Measurements from ENCODE around the gene HS3ST1. TPM values are rescaled to one million over a fixed set of nuclear protein-coding genes. Genes with fewer than 3 reads are reported as not detected.

Gene HS3ST1
- total RNA-seq, 1 donor, result under 0.01 TPM

GRCh38 chr4:11429699-11430045, 978 bp upstream of the HS3ST1 start:
- Histone ChIP-seq H4K20me1 (ENCODE audit: insufficient read depth, low read length) (no peaks in the 10 kb centered on the region), H3K27ac (ENCODE audit: low read depth, low read length) (no peak overlapping the region), H2AFZ (ENCODE audit: low read length) (no peak overlapping the region), H3K4me1 (ENCODE audit: insufficient read depth, low read length) (no peaks in the 10 kb centered on the region), H3K36me3 (ENCODE audit: insufficient read depth, low read length) (no peaks in the 10 kb centered on the region), H3K27me3 (ENCODE audit: insufficient read depth, low read length) (peaks cover 32% of the 10 kb centered on the region), H3K79me2 (ENCODE audit: insufficient read depth, low read length) (no peaks in the 10 kb centered on the region), H3K4me3 (ENCODE audit: insufficient read depth, low read length) (no peak overlapping the region), H3K9me3 (ENCODE audit: low read depth, low read length) (no peaks in the 10 kb centered on the region), H3K4me2 (ENCODE audit: insufficient read depth, low read length) (no peak overlapping the region)
- no peak for TF ChIP-seq CTCF (IDR thresholded peaks at IDR 0.05; ENCODE audit: extremely low read depth, low read depth, low read length)
- no peak for DNase-seq (ENCODE audit: insufficient read length, low spot score, missing footprints)

GRCh38 chr4:11428899-11429698, 405 bp upstream of the HS3ST1 start:
- H3K4me2 ChIP-seq (ENCODE audit: insufficient read depth, low read length), result peak overlapping the region; percentile 33
- H2AFZ ChIP-seq (ENCODE audit: low read length), result peak overlapping the region; percentile 62

GRCh38 chr4:11427121-11427996, 1.3 kb downstream of the HS3ST1 start:
- H3K4me1 ChIP-seq (ENCODE audit: insufficient read depth, low read length), result no peaks in the 10 kb centered on the region
- H2AFZ ChIP-seq (ENCODE audit: low read length), result no peak overlapping the region
- H4K20me1 ChIP-seq (ENCODE audit: insufficient read depth, low read length), result no peaks in the 10 kb centered on the region
- H3K27ac ChIP-seq (ENCODE audit: low read depth, low read length), result no peak overlapping the region
- H3K36me3 ChIP-seq (ENCODE audit: insufficient read depth, low read length), result no peaks in the 10 kb centered on the region
- no peaks in the 10 kb centered on the region for H3K9me3 ChIP-seq (ENCODE audit: low read depth, low read length)
- H3K79me2 ChIP-seq (ENCODE audit: insufficient read depth, low read length), result no peaks in the 10 kb centered on the region
- peaks cover 32% of the 10 kb centered on the region for H3K27me3 ChIP-seq (ENCODE audit: insufficient read depth, low read length)
- H3K4me3 ChIP-seq (ENCODE audit: insufficient read depth, low read length), result no peak overlapping the region
- no peak for TF ChIP-seq CTCF (IDR thresholded peaks at IDR 0.05; ENCODE audit: extremely low read depth, low read depth, low read length)
- peak; percentile 65 for DNase-seq (ENCODE audit: insufficient read length, low spot score, missing footprints)
- no peak overlapping the region for H3K4me2 ChIP-seq (ENCODE audit: insufficient read depth, low read length)

More at GRCh38 chr4:11428899-11429698, 405 bp upstream of the HS3ST1 start:
- peak; percentile 91 for DNase-seq (ENCODE audit: insufficient read length, low spot score, missing footprints)
- H3K4me1 ChIP-seq (ENCODE audit: insufficient read depth, low read length), result no peaks in the 10 kb centered on the region
- H4K20me1 ChIP-seq (ENCODE audit: insufficient read depth, low read length), result no peaks in the 10 kb centered on the region
- no peaks in the 10 kb centered on the region for H3K79me2 ChIP-seq (ENCODE audit: insufficient read depth, low read length)
- TF ChIP-seq CTCF (IDR thresholded peaks at IDR 0.05; ENCODE audit: extremely low read depth, low read depth, low read length), result no peak
- no peaks in the 10 kb centered on the region for H3K36me3 ChIP-seq (ENCODE audit: insufficient read depth, low read length)
- peaks cover 32% of the 10 kb centered on the region for H3K27me3 ChIP-seq (ENCODE audit: insufficient read depth, low read length)
- H3K4me3 ChIP-seq (ENCODE audit: insufficient read depth, low read length), result peak overlapping the region; percentile 47
- H3K9me3 ChIP-seq (ENCODE audit: low read depth, low read length), result no peaks in the 10 kb centered on the region
- H3K27ac ChIP-seq (ENCODE audit: low read depth, low read length), result no peak overlapping the region

- Histone ChIP-seq H4K20me1 (ENCODE audit: insufficient read depth, low read length) (no peaks in the 10 kb centered on the region), H3K27me3 (ENCODE audit: insufficient read depth, low read length) (peaks cover 32% of the 10 kb centered on the region), H3K36me3 (ENCODE audit: insufficient read depth, low read length) (no peaks in the 10 kb centered on the region), H3K4me3 (ENCODE audit: insufficient read depth, low read length) (no peak overlapping the region), H3K9me3 (ENCODE audit: low read depth, low read length) (no peaks in the 10 kb centered on the region), H3K79me2 (ENCODE audit: insufficient read depth, low read length) (no peaks in the 10 kb centered on the region), H2AFZ (ENCODE audit: low read length) (no peak overlapping the region), H3K27ac (ENCODE audit: low read depth, low read length) (no peak overlapping the region), H3K4me2 (ENCODE audit: insufficient read depth, low read length) (no peak overlapping the region), H3K4me1 (ENCODE audit: insufficient read depth, low read length) (no peaks in the 10 kb centered on the region)
- DNase-seq (ENCODE audit: insufficient read length, low spot score, missing footprints), result peak; percentile 73
- no peak for TF ChIP-seq CTCF (IDR thresholded peaks at IDR 0.05; ENCODE audit: extremely low read depth, low read depth, low read length)
These were observed 2.0 kb downstream of the HS3ST1 start for GRCh38 chr4:11426731-11427120.

Measured in osteoblast (primary cell).